GM23338 (cell line): Measurements from ENCODE around the gene OCA2.

ENCODE experiments used
- CREB1 ChIP-seq: fragments of 250-450 bp; sonication (Bioruptor Pico); IDR thresholded peaks from 2 replicates; pipeline ENCODE4 v1.5.0; 2020; ENCODE audit warnings: low read depth, mild to moderate bottlenecking, moderate library complexity
- CTCF ChIP-seq, 2 experiments: fragments of 200-600 bp in 1 of 2; sonication (generic) in 1 of 2; conservative IDR thresholded peaks; 2 replicates each; pipeline versions ENCODE4 v1.5.1 to v1.6.1; 2016 to 2017; ENCODE audit warnings: antibody characterized with exemption in 2 of 2, low read depth in 2 of 2, mild to moderate bottlenecking in 2 of 2, moderate library complexity in 1 of 2
- EZH2 ChIP-seq: fragments of 200-600 bp; sonication (generic); IDR thresholded peaks from one replicate; pipeline ENCODE4 v1.8.0; 2017; ENCODE audit warnings: antibody characterized with exemption, mild to moderate bottlenecking, low read depth; ENCODE audit not compliant: unreplicated experiment
- EZH2phosphoT487 ChIP-seq: fragments of 200-600 bp; sonication (generic); IDR thresholded peaks from one replicate; pipeline ENCODE4 v1.8.1; 2018; ENCODE audit warnings: antibody characterized with exemption; ENCODE audit not compliant: unreplicated experiment
- JUNB ChIP-seq: IDR thresholded peaks from one replicate; pipeline ENCODE4 v1.6.1; 2016; ENCODE audit warnings: antibody characterized with exemption; ENCODE audit not compliant: unreplicated experiment
- POLR2AphosphoS5 ChIP-seq: IDR thresholded peaks from 2 replicates; pipeline ENCODE4 v1.6.1; 2016; ENCODE audit warnings: antibody characterized with exemption, low read depth
- ZNF114 ChIP-seq: fragments of 250-450 bp; sonication (Bioruptor Pico); IDR thresholded peaks from 2 replicates; pipeline ENCODE4 v1.5.0; 2020; ENCODE audit warnings: mild to moderate bottlenecking, moderate library complexity
- ZNF331 ChIP-seq: fragments of 250-450 bp; sonication (Bioruptor Pico); IDR thresholded peaks from 2 replicates; pipeline ENCODE4 v1.5.0; 2020; ENCODE audit warnings: low read depth, mild to moderate bottlenecking, moderate library complexity
- TF ChIP-seq, protein P1 (sequence below): IDR thresholded peaks from one replicate; pipeline ENCODE4 v1.6.1; 2018; ENCODE audit warnings: antibody characterized with exemption; ENCODE audit not compliant: unreplicated experiment
- TF ChIP-seq, protein P2 (sequence below): IDR thresholded peaks from 2 replicates; pipeline ENCODE4 v1.6.1; 2016; ENCODE audit warnings: antibody characterized with exemption

GRCh38 chr15:28106294-28107110 is 7.4 kb upstream of the OCA2 start:
- TF ChIP-seq EZH2: no peak
- TF ChIP-seq CTCF (conservative IDR thresholded peaks at IDR 0.05; ENCODE audit: low read depth in 2 of 2): no peak
- TF ChIP-seq ZNF331 (CRISPR knock-in tag): no peak
- TF ChIP-seq, protein P1, sequence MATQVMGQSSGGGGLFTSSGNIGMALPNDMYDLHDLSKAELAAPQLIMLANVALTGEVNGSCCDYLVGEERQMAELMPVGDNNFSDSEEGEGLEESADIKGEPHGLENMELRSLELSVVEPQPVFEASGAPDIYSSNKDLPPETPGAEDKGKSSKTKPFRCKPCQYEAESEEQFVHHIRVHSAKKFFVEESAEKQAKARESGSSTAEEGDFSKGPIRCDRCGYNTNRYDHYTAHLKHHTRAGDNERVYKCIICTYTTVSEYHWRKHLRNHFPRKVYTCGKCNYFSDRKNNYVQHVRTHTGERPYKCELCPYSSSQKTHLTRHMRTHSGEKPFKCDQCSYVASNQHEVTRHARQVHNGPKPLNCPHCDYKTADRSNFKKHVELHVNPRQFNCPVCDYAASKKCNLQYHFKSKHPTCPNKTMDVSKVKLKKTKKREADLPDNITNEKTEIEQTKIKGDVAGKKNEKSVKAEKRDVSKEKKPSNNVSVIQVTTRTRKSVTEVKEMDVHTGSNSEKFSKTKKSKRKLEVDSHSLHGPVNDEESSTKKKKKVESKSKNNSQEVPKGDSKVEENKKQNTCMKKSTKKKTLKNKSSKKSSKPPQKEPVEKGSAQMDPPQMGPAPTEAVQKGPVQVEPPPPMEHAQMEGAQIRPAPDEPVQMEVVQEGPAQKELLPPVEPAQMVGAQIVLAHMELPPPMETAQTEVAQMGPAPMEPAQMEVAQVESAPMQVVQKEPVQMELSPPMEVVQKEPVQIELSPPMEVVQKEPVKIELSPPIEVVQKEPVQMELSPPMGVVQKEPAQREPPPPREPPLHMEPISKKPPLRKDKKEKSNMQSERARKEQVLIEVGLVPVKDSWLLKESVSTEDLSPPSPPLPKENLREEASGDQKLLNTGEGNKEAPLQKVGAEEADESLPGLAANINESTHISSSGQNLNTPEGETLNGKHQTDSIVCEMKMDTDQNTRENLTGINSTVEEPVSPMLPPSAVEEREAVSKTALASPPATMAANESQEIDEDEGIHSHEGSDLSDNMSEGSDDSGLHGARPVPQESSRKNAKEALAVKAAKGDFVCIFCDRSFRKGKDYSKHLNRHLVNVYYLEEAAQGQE: no peak
- TF ChIP-seq EZH2phosphoT487: no peak
- no peak for TF ChIP-seq CREB1 (CRISPR knock-in tag)
- TF ChIP-seq JUNB: no peak
- no peak for TF ChIP-seq POLR2AphosphoS5
- TF ChIP-seq ZNF114: no peak
- TF ChIP-seq, protein P2, sequence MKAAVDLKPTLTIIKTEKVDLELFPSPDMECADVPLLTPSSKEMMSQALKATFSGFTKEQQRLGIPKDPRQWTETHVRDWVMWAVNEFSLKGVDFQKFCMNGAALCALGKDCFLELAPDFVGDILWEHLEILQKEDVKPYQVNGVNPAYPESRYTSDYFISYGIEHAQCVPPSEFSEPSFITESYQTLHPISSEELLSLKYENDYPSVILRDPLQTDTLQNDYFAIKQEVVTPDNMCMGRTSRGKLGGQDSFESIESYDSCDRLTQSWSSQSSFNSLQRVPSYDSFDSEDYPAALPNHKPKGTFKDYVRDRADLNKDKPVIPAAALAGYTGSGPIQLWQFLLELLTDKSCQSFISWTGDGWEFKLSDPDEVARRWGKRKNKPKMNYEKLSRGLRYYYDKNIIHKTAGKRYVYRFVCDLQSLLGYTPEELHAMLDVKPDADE: no peak
